ENCODE measurements around the gene RNF5. TPM values are rescaled to one million over a fixed set of nuclear protein-coding genes. Genes with fewer than 3 reads are reported as not detected.
A peak's percentile ranks its signal among the peaks of the same experiment; 100 is the strongest.

Gene RNF5
- total and polyA plus RNA-seq, 9 of the 15 experiments (the other 6 are each of a cell fraction or from before 2014, with no cell fraction given): 62.2 to 245 (median 129) TPM

- no peak overlapping the region for H3K27ac ChIP-seq (ENCODE audit: extremely low read depth, low read depth, low read length)
- ChIA-PET POLR2A (no interaction called here), CTCF (ENCODE audit: low intra/inter-chr PET ratio) (no interaction called here)
- H2AFZ ChIP-seq (ENCODE audit: low read depth, low read length): peak overlapping the region; percentile 57
- peaks cover 12 to 39% of the 10 kb centered on the region in 2 experiments; a peak in 4 of 5 replicates for H3K27me3 ChIP-seq (ENCODE audit: control insufficient read depth in 2 of 2, insufficient read depth in 2 of 2, low read length in 2 of 2)
- H3K9me3 ChIP-seq (replicated peaks; ENCODE audit: control insufficient read depth, insufficient read depth, low read depth, low read length): no peaks in the 10 kb centered on the region
- H3K4me1 ChIP-seq (replicated peaks in 1 of 2; ENCODE audit: control insufficient read depth in 2 of 2, insufficient read depth in 2 of 2, low read length in 2 of 2): peaks cover 8 to 16% of the 10 kb centered on the region in 2 experiments; a peak in 4 of 5 replicates
- no peaks in the 10 kb centered on the region; the same call in 1 of the 2 replicates for H4K20me1 ChIP-seq (replicated peaks; ENCODE audit: control insufficient read depth, insufficient read depth, low read length)
- DNase-seq (ENCODE audit: extremely low read depth in 1 of 4, low spot score in 3 of 4) (peak in 3 of 4 experiments; percentile 47 to 73 (median 56)), FAIRE-seq (peak; percentile 61), ATAC-seq (peak; percentile 67)
- H3K9ac ChIP-seq (ENCODE audit: insufficient read depth in 1 of 2, low read depth in 2 of 2, low read length in 2 of 2): no peak overlapping the region
- H3K36me3 ChIP-seq (ENCODE audit: control insufficient read depth, insufficient read depth, low read length): no peaks in the 10 kb centered on the region
- H3K4me3 ChIP-seq: no peak overlapping the region
- BruUV-seq (replicated peaks): no TSS peak
- H3K9me1 ChIP-seq (ENCODE audit: control insufficient read depth, insufficient read depth, low read length): no peaks in the 10 kb centered on the region
- under 1% methylated on average over 10 of the region's 10 CpGs for WGBS (ENCODE audit: insufficient coverage, low coverage, missing lambda C conversion rate)
- in situ Hi-C loops (cut with MboI): no loop called here
- no peak overlapping the region for H3K4me2 ChIP-seq (ENCODE audit: insufficient read depth, low read length)
- intact Hi-C loops (cut with micrococcal nuclease): no loop called here
- H3K79me2 ChIP-seq (ENCODE audit: control insufficient read depth, insufficient read depth, low read length): no peaks in the 10 kb centered on the region
- TF ChIP-seq, protein P1, sequence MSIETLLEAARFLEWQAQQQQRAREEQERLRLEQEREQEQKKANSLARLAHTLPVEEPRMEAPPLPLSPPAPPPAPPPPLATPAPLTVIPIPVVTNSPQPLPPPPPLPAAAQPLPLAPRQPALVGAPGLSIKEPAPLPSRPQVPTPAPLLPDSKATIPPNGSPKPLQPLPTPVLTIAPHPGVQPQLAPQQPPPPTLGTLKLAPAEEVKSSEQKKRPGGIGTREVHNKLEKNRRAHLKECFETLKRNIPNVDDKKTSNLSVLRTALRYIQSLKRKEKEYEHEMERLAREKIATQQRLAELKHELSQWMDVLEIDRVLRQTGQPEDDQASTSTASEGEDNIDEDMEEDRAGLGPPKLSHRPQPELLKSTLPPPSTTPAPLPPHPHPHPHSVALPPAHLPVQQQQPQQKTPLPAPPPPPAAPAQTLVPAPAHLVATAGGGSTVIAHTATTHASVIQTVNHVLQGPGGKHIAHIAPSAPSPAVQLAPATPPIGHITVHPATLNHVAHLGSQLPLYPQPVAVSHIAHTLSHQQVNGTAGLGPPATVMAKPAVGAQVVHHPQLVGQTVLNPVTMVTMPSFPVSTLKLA (conservative IDR thresholded peaks at IDR 0.05): no peak
- TF ChIP-seq SMAD3 (CRISPR knock-in tag; conservative IDR thresholded peaks at IDR 0.05) (peak; percentile 66; the same call in 1 of the 2 replicates), SIX5 (IDR thresholded peaks at IDR 0.05; ENCODE audit: borderline replicate concordance in 1 of 2, insufficient read depth in 1 of 2, low read depth in 1 of 2, low read length in 2 of 2) (no peak), RHOXF2B (CRISPR knock-in tag; conservative IDR thresholded peaks at IDR 0.05) (no peak), DNMT1 (IDR thresholded peaks at IDR 0.05) (no peak), CTBP1 (IDR thresholded peaks at IDR 0.05; ENCODE audit: borderline replicate concordance) (peak; percentile 30; the same call in 1 of the 2 replicates), NFRKB (IDR thresholded peaks at IDR 0.05; ENCODE audit: low read depth) (no peak), SETDB1 (IDR thresholded peaks at IDR 0.05; ENCODE audit: low read length) (no peak), PRMT5 (CRISPR knock-in tag; IDR thresholded peaks at IDR 0.05) (no peak), EP300 (IDR thresholded peaks at IDR 0.05; ENCODE audit: low read length) (no peak), ARNT (IDR thresholded peaks at IDR 0.05) (no peak), U2AF1 (optimal IDR thresholded peaks at IDR 0.05; ENCODE audit: low read depth, low read length) (no peak), BRD4 (IDR thresholded peaks at IDR 0.05) (no peak), ZHX1 (conservative IDR thresholded peaks at IDR 0.05; ENCODE audit: low read length) (no peak)
- TF ChIP-seq, protein P2, sequence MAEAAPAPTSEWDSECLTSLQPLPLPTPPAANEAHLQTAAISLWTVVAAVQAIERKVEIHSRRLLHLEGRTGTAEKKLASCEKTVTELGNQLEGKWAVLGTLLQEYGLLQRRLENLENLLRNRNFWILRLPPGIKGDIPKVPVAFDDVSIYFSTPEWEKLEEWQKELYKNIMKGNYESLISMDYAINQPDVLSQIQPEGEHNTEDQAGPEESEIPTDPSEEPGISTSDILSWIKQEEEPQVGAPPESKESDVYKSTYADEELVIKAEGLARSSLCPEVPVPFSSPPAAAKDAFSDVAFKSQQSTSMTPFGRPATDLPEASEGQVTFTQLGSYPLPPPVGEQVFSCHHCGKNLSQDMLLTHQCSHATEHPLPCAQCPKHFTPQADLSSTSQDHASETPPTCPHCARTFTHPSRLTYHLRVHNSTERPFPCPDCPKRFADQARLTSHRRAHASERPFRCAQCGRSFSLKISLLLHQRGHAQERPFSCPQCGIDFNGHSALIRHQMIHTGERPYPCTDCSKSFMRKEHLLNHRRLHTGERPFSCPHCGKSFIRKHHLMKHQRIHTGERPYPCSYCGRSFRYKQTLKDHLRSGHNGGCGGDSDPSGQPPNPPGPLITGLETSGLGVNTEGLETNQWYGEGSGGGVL (CRISPR knock-in tag; IDR thresholded peaks at IDR 0.05): no peak
These were observed 38.1 kb downstream of the RNF5 start for GRCh38 chr6:32216285-32216684.

All from K562 (cell line).